Central memory CD8-positive, alpha-beta T cell (primary cell): ENCODE data around the gene PIAS4.

Experiments used
- ATAC-seq: fragments of 150-1000 bp; cut with Tn5 transposase; replicated peaks from 2 replicates; pipeline ENCODE4 v1.10.0; 2022; ENCODE audit warnings: mild to moderate bottlenecking, moderate FRiP score, moderate number of reproducible peaks; ENCODE audit not compliant: poor library complexity, severe bottlenecking; ENCODE audit errors: extremely low read depth
- DNase-seq, 2 donors: peaks; one replicate each; pipeline ENCODE4 v3.0.0; 2021; ENCODE audit warnings: low spot score in 2 of 2
- H3K27ac Mint-ChIP-seq: one replicate; pipeline ENCODE4 v1.8.0; 2022; ENCODE audit warnings: low read depth, mild to moderate bottlenecking, moderate library complexity, mixed read lengths
- H3K27me3 Mint-ChIP-seq: one replicate; pipeline ENCODE4 v1.8.0; 2022; ENCODE audit warnings: mixed read lengths
- H3K36me3 Mint-ChIP-seq: one replicate; pipeline ENCODE4 v1.8.0; 2022; ENCODE audit warnings: mild to moderate bottlenecking, moderate library complexity, mixed read lengths; ENCODE audit not compliant: insufficient read depth
- H3K4me1 Mint-ChIP-seq: one replicate; pipeline ENCODE4 v1.8.0; 2022; ENCODE audit warnings: mixed read lengths
- H3K4me3 Mint-ChIP-seq: one replicate; pipeline ENCODE4 v1.8.0; 2022; ENCODE audit warnings: mild to moderate bottlenecking, moderate library complexity, mixed read lengths
- H3K9me3 Mint-ChIP-seq: one replicate; pipeline ENCODE4 v1.8.0; 2022; ENCODE audit warnings: mixed read lengths

PIAS4 gene

DNA sequence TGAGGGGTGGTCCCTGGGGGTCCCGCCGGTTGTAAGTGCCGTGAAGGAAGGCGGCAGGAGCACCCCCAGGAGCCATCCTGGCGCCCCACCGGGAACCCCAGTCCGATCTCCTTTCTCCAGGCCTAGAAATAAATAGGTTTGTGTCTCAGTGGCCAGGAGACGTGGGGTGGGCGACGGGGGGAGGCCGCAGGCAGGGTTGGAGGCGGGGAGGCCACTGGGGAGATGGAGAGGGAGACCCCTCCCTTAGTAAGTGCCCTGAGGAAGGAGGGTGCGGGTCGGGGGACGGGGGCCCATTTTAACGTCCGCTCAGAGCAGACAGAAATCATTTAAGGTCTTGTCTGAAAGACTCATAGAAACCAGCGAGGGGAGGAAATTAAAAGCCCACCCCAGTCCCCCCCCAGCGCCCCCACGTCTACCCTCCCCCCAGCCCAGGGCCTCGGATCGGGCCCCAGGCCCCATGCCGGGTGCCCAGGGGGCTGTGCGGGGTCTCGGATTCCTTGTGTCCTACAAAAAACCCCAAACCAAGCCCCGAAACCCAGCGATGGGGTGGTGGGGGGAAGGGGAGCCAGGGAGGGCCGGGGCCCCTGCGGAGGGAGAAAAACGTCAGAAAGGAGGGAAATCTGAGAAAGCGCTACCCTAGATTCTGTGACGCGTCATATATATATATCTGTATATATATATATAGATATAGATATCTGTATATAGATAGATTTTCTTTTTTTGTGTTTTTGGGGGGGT, 39.6 kb downstream of the PIAS4 start:
- ATAC-seq (no peak), DNase-seq (no peak)
- peaks cover 38% of the 10 kb centered on the region for H3K4me1 Mint-ChIP-seq
- H3K27me3 Mint-ChIP-seq, result no peaks in the 10 kb centered on the region
- H3K27ac Mint-ChIP-seq, result peak overlapping the region; percentile 95
- no peak overlapping the region for H3K4me3 Mint-ChIP-seq
- H3K9me3 Mint-ChIP-seq, result no peaks in the 10 kb centered on the region
- peaks cover 67% of the 10 kb centered on the region for H3K36me3 Mint-ChIP-seq

- ATAC-seq, result no peak
- peaks cover 52% of the 10 kb centered on the region for H3K4me1 Mint-ChIP-seq
- H3K4me3 Mint-ChIP-seq, result no peak overlapping the region
- no peaks in the 10 kb centered on the region for H3K9me3 Mint-ChIP-seq
- peak overlapping the region; percentile 91 for H3K27ac Mint-ChIP-seq
- H3K27me3 Mint-ChIP-seq, result no peaks in the 10 kb centered on the region
- no peak for DNase-seq
- peaks cover 71% of the 10 kb centered on the region for H3K36me3 Mint-ChIP-seq
These were observed 41.9 kb downstream of the PIAS4 start for GRCh38 chr19:4049432-4049831.

GRCh38 chr19:4051175-4052101, 43.9 kb downstream of the PIAS4 start:
- H3K9me3 Mint-ChIP-seq, result no peaks in the 10 kb centered on the region
- peaks cover 54% of the 10 kb centered on the region for H3K4me1 Mint-ChIP-seq
- DNase-seq (no peak), ATAC-seq (no peak)
- peak overlapping the region; percentile 91 for H3K27ac Mint-ChIP-seq
- no peaks in the 10 kb centered on the region for H3K27me3 Mint-ChIP-seq
- H3K4me3 Mint-ChIP-seq, result peak overlapping the region; percentile 23
- peaks cover 70% of the 10 kb centered on the region for H3K36me3 Mint-ChIP-seq

GRCh38 chr19:4052114-4052992, 44.8 kb downstream of the PIAS4 start:
- ATAC-seq (no peak), DNase-seq (no peak)
- Mint-ChIP-seq H3K27me3 (no peaks in the 10 kb centered on the region), H3K4me1 (peaks cover 54% of the 10 kb centered on the region), H3K4me3 (peak overlapping the region; percentile 56), H3K36me3 (peaks cover 74% of the 10 kb centered on the region), H3K27ac (peak overlapping the region; percentile 91), H3K9me3 (no peaks in the 10 kb centered on the region)

DNA sequence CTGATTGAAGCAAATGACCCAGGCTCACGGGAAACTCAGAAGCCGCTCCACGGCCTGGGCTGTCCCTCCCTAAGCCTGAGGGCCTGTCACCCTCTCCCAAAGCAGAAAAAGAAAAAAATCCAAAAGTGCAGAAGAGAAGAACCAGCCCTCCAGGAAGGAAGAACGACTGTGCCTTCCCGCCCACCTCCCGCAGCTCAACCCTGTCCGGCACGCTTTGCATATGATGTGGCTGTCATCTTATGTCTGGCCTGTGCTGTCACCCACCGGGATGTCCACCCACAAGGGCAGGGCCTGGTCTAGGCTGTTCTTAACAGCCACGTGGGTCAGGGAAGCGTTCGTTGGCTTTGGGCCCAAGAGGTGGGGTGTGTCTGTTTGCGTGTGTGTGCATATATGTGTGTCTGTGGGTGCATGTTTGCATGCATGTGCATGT, 45.5 kb downstream of the PIAS4 start:
- Mint-ChIP-seq H3K36me3 (peaks cover 73% of the 10 kb centered on the region), H3K4me1 (peaks cover 61% of the 10 kb centered on the region), H3K27me3 (no peaks in the 10 kb centered on the region), H3K27ac (peak overlapping the region; percentile 91), H3K9me3 (no peaks in the 10 kb centered on the region), H3K4me3 (peak overlapping the region; percentile 56)
- ATAC-seq, result no peak
- no peak for DNase-seq

GRCh38 chr19:4053423-4054324, 46.1 kb downstream of the PIAS4 start:
- H3K4me3 Mint-ChIP-seq, result peak overlapping the region; percentile 56
- DNase-seq (no peak), ATAC-seq (no peak)
- peaks cover 64% of the 10 kb centered on the region for H3K4me1 Mint-ChIP-seq
- H3K9me3 Mint-ChIP-seq, result no peaks in the 10 kb centered on the region
- peaks cover 71% of the 10 kb centered on the region for H3K36me3 Mint-ChIP-seq
- H3K27me3 Mint-ChIP-seq, result no peaks in the 10 kb centered on the region
- peak overlapping the region; percentile 91 for H3K27ac Mint-ChIP-seq

DNA sequence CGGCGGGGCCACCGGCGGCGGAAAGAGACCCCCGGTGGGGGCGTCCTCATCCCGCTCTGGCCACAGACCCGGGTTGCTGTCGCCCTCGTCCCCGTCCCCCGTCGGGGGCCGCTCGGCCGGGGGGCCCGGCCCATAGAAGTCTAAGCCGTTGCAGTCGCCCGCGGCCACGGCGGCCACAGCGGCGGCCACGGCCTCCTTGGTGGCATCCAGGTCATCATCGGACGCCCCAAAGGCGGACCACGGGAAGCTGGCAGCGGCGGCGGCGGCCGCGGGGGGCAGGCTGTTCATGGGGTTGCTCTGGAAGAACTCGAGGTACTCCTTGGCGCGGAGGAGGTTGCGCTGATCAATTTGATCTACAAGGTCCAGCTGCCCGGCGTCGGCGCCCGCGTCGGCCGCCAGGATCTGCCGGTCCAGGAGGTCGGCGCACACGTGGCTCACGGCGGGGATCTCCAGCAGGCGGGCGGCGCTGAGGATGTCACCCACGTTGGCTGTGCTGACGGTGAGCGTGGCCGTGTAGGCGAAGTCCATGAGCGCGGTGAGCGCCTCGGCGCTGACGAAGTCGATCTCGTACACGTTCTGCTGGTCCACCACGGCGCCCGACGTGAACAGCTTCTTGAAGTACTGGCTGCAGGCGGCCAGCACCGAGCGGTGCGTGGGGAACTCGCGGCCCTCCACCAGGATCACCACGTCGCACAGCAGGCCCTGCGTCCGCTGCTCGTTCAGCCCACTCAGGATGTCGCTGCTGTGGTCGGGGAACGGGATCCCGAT, 47.1 kb downstream of the PIAS4 start:
- Mint-ChIP-seq H3K27ac (no peak overlapping the region), H3K4me1 (peaks cover 56% of the 10 kb centered on the region), H3K27me3 (no peaks in the 10 kb centered on the region), H3K4me3 (no peak overlapping the region), H3K9me3 (no peaks in the 10 kb centered on the region), H3K36me3 (peaks cover 69% of the 10 kb centered on the region)
- DNase-seq, result no peak
- ATAC-seq, result no peak

GRCh38 chr19:4055209-4055552, 47.6 kb downstream of the PIAS4 start:
- Mint-ChIP-seq H3K36me3 (peaks cover 68% of the 10 kb centered on the region), H3K4me1 (peaks cover 53% of the 10 kb centered on the region), H3K27me3 (no peaks in the 10 kb centered on the region), H3K4me3 (no peak overlapping the region), H3K27ac (no peak overlapping the region), H3K9me3 (no peaks in the 10 kb centered on the region)
- DNase-seq (no peak), ATAC-seq (no peak)

DNA sequence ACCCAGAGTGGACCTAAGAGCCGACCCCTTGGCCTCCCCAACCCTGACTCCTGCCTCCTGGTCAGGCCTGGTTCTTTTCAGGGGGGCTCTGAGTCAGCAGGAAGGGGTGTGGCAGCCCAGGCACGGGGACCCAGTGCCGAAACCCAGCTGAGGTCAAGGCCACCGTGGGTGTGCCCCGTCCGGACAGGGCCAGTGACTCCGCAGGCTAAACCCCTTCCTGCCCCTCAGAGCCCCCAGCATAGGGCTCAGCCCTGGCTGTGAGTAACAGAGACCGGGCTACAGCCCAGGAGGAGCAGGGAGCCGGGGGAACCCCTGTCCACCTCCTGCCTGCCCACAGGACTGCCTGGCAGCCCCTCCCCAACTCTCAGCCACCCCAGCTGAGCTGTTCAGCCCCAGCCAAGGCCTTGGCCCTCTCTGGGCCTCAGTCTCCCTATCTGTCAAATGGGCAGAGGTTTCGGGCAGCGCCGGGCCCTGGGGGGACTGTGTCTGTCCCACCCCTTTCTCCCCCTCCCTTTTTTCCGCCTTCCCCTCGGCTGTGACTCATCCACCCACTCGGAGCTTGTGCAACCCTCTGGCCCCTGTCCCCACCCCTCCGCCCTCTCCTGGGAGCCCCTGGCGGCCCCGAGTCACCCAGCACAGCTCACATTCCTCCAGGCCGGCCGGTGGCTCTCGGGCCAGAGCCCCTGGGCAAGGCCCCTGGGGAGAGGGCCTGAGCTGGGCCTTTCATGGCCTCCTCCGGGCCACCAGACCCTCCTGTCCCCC, 50.6 kb downstream of the PIAS4 start:
- H3K4me3 Mint-ChIP-seq, result peak overlapping the region; percentile 86
- DNase-seq (no peak), ATAC-seq (no peak)
- H3K4me1 Mint-ChIP-seq, result peaks cover 43% of the 10 kb centered on the region
- peaks cover 60% of the 10 kb centered on the region for H3K36me3 Mint-ChIP-seq
- no peaks in the 10 kb centered on the region for H3K27me3 Mint-ChIP-seq
- peak overlapping the region; percentile 91 for H3K27ac Mint-ChIP-seq
- H3K9me3 Mint-ChIP-seq, result no peaks in the 10 kb centered on the region

GRCh38 chr19:4058693-4059452, 51.3 kb downstream of the PIAS4 start:
- H3K27ac Mint-ChIP-seq, result peak overlapping the region; percentile 91
- H3K9me3 Mint-ChIP-seq, result no peaks in the 10 kb centered on the region
- H3K27me3 Mint-ChIP-seq, result no peaks in the 10 kb centered on the region
- no peak for DNase-seq
- H3K4me1 Mint-ChIP-seq, result peaks cover 37% of the 10 kb centered on the region
- no peak for ATAC-seq
- H3K4me3 Mint-ChIP-seq, result peak overlapping the region; percentile 86
- H3K36me3 Mint-ChIP-seq, result peaks cover 60% of the 10 kb centered on the region
